ENCODE results near the gene CNST.
"Not testable (repeated sequence)": the region's sequence is repeated elsewhere in the genome, so short reads cannot be mapped to it uniquely, and the experiment has no call there.

CNST gene

DNA sequence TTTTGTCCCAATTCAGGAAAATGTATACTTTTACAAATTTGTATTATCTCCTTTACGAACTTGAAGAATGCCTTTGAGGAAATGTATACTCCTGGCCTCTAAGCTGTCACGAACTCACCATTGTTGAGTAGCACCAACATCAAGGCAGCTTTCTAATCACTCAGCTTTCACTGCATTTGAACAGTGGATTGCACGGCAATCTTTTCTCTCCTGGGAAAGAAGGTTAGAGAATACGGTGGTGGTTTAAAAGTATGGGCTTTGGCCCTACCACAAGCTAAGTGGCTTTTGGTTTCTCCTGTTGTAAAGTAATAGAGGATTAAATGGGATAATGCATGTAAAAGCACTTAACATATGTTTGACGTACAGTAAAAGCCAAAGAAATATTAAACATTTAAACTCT, 57.8 kb downstream of the CNST start:
- DNase-seq (ENCODE audit: low read depth): no peak

DNA sequence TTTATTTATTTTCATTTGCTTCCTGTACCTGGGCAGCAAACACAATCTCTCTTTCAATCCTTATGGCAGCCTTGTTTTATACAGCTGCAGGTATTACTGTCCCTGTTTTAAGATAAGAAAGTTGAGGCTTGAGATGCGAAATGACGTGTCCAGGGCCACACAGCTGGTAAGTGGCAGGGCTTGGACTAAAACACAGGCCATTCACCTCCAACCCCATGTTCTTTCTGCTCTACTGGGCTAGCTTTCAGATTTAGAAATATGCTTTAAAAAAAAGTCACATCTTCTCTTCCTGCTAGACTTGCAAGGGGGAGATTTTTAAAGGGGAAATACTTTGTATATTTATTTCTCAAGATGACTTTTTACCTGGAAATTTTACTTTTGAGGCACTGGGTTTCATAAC, 62.8 kb downstream of the CNST start:
- no peak for DNase-seq (ENCODE audit: low read depth)

DNA sequence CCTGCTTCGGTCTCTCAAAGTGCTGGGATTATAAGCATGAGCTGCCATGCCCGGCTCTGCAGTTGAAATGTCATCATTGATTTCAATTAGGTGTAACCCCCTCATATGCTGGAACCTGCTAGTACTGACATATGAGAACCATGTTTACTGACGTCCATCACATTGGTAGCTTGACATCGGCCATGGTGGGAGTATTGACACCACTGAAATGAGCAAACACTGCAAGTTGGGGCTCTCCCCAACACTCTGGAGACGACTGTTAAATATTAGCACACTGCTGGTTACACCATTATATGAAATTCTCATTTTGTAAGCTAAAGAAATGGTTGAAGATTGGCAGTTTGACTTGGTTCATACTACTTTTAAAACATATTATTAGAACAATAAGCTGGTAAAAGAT, 63.7 kb downstream of the CNST start:
- DNase-seq (ENCODE audit: low read depth): no peak

DNA sequence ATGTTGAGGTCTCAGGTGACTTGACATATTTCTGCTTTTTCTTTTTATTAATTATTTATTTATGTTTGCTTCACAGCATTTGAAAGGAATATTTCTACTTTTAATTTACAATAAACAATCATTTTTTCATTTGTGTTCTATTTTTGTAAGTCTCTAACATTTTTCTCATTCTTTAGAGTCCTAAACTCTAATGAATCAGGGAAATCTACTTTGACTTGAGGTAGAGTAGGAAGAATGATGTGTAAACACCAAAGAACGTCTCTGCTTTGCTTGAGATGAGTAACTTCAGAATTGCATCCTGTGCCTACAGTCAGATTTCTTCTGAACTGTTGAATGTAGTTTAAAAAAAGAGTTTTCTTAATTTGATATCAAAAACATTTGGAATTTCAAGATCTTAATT, 65.2 kb downstream of the CNST start:
- DNase-seq (ENCODE audit: low read depth): no peak

DNA sequence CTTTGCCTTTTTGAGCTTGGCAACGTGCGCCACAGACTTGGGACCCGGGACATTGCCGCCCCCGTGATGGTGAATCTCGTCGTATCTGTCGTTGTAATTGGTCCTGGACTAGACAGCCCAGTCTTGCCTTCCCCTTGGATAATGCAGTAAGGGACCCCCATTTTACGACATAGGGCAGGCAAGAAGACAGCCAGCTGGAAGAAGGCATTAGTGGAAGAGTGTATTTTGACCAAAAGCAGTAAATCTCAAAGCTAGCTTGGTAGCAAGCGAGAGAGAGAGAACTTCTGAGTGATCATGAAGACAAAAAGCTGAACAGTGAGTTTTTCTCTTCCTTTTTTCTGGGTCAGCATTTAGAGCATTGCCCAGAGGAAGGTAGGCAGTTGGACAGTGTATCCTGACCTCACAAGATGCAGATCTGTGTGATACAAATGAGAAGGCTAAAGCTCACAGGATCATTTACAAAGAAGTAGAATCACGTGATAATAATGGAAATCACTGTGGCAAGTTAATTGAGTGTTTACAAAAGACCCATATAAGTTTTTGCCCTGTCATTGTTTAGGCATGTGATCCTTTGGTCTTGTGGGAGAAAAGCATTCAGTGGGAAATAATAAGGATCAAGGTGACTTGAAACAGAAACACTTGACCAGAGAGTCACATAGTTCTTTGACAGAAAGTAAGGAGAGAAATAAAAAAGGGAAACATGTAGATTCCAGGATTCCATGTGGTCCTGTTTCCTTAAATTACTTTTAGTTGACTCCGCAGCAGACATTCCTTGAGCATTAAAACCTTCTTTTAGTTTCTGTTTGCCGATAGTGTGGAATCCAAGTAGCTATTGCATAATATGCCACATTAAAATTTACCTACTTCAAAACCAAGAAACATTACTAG, 66.3 kb downstream of the CNST start:
- peak; percentile 28 for DNase-seq (ENCODE audit: low read depth)

DNA sequence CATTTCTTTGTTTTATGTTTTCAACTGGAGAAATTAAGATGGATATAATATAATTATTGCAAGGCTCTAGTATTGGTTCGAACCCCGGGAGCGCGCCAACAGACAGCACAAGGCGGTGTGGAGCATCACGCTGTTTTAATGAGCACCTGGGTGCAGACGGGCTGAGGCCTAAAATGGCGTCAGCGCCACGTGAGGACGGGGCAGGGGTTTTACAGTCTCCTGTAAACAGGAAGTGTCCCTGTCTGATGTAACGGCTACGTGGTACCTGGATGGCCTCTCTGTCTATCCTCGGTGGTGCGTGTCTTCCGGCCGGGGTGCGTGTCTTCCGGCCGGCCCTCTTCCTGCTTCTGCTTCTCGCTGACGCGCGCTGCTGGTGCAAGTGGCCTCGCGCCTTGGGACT, 68.4 kb downstream of the CNST start:
- DNase-seq (ENCODE audit: low read depth): not testable (repeated sequence)

DNA sequence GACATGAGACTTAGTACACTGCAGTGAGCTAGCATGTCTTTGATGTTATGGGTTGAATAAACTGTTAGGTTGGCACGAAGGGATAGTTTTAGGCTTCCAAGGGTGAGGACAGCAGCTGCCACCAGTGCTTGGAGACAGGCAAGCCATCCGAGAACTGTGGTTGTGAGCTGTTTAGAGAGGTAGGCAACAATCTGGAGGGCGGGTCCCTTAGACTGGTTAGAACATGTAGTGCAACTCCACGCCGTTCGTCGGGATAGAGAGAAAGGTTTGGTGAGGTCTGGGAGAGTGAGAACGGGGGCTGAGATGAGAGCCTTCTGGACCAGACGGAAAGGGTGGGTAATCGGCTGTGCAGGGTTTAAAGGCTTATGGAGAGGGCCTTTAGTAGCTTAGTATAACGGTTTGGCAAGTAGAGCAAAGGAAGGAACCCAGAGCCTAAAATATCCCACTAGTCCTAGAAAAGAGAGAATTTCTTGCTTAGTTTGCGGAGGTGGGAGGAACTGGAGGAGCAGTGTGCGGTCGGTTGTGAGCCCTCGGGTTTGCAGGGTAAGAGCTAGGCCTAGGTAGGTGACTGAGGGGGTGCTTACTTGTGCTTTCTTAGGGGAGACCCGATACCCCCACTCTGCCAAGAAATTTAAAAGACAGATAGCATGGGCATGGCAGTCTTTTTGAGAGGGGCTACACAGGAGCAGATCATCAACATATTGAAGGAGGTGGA, 72.8 kb downstream of the CNST start:
- DNase-seq (ENCODE audit: low read depth): no peak

DNA sequence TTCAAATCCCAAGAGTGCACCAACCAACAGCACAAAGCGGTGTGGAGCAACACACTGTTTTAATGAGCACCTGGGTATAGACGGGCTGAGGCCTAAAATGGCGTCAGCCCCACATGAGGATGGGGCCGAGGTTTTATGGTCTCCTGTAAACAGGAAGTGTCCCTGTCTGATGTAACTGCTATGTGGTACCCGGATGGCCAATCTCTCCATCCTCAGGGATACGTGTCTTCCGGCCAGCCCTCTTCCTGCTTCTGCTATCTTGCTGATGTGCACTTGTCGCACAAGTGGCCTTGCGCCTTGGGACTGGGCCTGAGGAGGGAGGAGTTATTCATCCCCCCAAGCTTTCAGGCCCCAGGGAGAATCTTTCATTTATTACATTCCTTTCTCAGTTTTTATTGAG, 73.5 kb downstream of the CNST start:
- no peak for DNase-seq (ENCODE audit: low read depth)

DNA sequence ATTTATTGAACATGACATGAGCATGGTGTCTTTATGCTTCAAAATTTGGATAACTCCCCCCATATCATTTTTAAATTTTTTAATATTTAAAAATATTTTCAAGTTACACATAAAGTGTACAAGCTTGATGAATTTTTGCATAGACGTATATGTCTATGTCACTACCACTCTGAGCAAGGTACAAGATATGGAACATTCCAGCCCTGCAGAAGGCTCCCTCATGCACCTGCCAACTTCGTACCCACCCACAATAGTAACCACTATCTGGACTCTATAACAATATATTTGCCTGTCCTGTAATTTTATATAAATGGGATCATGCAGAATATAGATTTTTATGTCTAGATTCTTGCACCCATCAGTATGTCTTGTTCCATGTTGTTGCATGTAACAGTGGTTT, 74.5 kb downstream of the CNST start:
- no peak for DNase-seq (ENCODE audit: low read depth)

DNA sequence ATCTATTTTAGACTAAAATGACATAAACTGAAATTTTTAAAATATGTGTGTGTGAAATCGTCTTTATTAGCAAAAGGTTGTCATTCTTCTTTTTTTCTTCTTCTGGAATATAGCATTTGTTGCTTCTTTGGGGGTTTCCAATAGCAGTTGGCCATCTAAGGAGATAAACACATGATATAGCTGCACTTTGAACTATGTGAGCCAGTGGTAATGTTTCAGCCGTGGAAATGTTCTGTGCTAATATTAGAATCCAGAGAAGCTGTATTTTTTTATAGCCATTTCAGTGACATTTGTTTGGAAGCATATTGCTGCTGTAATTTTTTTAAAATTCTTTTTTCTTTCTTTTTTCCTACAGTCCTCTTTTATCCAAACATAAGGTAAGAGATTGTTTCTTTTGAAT, 75.1 kb downstream of the CNST start:
- no peak for DNase-seq (ENCODE audit: low read depth)

DNA sequence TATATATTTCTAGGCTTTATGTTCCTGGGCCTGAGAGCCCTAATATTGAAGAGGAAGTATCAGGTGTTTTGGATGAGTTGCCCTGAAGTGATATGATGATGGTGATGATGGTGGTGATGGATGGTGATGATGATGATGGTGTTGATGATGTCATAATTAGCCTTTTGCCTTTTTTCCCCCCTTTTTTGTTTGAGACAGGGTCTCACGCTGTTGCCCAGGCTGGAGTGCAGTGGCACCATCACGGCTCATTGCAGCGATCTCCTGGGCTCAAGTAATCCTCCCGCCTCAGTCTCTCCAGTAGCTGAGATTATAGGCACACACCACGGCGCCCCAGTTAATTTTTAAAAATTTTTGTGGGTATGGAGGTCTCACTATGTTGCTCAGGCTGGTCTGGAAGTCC, 76.5 kb downstream of the CNST start:
- no peak for DNase-seq (ENCODE audit: low read depth)

DNA sequence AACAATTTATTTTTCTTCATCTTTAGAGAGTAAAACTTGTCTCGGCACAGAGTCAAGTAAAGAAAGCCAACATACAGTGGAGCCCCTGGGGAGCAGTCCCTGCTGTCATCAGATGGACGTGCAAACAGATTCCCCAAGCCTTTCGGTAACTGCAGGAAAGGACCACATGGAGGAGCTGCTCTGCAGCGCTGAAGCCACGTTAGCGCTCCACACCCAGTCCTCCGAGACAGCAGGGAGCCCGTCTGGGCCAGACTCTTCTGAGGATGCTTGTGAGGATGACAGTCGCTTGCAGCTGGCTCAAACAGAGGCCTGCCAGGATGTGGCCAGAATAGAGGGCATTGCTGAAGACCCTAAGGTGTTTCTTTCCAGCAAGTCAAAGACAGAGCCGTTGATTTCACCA, 80.9 kb downstream of the CNST start:
- DNase-seq (ENCODE audit: low read depth): peak; percentile 63

DNA sequence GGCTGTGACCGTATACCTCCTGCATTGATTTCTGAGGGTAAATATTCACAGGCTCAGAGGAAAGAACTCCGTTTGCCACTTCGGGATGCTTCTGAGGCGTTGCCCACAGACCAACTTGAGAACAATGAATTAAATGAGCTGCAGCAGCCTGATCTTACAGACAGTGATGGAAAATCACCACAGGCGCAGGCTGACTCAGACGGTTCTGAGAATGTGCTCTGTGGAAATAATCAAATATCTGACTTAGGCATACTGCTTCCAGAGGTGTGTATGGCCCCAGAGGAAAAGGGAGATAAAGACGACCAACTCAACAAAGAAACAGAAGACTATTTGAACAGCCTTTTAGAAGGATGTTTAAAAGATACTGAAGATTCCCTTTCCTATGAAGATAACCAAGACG, 81.3 kb downstream of the CNST start:
- DNase-seq (ENCODE audit: low read depth): peak; percentile 29

DNA sequence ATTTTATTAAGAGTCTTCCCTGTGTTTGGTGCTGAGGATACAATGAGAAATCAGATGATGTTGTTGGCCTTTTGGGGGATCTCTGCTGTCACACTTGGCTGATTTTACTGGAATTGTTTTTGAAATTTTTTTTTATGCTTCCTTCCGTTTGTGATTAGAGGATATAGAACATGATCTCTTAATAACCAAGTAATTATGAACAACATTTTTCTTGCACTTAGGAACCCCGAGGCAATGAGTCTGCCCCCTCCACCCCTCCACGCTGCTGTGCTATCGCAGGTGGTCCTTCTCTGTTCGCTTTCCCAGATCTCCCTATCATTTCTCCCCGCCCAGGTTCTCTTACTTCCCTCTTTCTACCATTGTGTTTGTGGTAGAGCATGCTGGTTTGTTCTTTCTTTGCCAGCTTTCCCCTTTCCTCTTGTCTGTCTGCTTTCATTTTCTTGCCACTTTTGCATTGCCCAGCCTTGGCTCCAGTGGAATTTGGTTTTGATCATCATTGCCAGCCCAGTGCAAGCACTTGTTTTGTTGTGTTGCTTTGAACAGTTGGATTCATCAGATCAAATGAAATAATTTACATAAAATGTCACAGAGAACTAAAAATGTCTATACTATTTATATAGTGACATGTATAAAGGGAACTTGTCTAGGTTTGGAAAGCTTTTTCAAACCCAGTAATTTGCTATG, 84.9 kb downstream of the CNST start:
- DNase-seq (ENCODE audit: low read depth): no peak

DNA sequence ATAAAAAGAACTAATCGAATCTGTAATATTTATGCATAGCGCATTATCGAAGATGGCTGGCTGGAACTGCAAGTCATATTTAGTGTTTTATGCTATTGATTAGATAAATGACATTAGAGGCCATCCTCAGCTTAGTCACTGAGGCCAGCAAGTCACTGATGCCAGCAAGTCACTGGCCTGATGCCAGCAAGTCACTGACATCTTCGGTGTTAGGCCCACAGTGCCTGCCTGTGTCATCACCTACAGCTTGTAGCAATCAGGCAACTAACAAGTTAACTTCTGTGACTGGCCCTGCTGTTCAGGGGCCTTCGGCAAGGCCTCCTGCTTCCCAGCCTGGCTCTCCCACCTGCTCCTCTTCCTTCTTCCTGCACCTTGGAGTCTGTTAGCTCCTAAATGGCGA, 92.3 kb downstream of the CNST start:
- DNase-seq (ENCODE audit: low read depth): no peak

DNA sequence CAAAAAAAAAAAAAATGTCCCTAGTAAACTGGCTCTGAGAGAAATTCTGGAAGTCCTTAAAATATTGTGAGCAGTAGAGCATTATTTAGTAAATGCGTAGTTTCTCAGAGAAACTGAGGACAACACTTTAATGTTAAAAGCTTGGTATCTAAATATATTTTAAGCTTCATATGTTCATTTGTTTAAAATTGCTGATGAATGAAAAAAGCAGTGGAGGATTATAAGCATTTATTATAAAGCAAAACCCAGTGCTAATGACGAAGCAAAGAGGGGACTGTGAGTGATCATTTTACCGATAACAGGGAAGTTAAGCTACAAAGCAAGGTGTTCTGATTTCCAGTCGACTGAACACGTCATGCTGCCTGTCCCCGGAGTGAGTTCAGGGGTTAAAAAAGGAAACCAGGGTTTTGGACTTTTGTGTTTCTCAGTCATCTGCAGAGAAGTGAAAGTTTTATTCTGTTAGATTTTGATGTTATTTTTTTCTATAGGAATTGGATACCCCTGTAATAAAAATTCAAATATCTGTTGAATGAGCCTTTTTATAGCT, 93.4 kb downstream of the CNST start:
- DNase-seq (ENCODE audit: low read depth): no peak

DNA sequence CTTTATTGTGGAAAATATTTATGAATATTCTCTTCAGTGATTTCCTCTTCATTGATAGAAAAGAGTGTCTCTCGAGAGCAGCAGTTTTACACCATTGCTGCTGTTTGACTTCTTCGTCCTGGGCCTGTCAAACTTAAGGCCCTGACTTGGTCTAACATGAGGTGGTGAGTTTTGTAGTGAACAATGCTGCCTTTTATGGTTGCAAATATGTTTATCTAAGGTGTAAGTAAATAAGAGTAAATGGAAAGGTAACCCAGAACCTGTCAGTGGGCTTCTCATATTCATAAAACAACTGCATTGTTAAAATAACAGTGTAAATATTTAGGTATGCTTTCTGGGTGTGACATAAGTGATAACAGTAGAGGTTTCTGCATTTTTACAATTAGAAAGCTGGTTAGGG, 95.2 kb downstream of the CNST start:
- no peak for DNase-seq (ENCODE audit: low read depth)

DNA sequence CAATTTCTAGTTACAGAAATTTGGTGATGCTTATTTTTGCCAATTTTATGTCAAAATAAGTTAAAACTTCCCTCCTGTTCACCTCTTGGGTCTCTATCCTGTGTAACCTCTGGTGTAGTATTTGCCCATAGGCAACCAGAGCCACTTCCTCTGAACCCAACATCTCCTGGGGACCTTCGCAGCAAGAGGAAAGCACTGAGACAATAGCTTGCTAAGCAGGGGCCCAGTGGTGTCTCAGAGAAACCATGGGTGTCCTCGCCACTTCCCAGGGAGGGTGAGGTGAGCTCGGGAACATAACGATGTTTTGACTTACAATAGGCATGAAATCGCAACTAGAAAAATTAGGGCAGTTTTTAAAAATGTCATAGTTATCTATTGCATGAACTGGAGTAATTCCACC, 101.5 kb downstream of the CNST start:
- DNase-seq (ENCODE audit: low read depth): no peak

DNA sequence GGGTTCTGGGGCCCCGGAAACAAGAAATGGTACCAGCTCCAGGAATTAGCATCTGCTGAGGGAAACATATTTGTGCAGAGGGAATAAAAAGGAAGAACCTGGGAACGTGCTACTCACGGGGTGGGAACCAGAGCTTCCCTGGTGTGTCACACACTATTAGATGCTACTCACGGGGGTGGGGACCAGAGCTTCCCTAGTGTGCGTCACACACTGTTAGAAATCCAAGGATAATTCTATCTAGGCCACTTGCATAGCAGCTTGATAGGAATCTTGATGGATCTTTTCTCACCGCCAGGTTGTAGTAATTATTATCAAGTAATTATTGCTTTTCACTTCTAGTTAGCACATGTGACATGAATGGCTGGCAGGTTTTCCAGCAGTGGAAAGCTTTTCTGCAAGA, 103.4 kb downstream of the CNST start:
- no peak for DNase-seq (ENCODE audit: low read depth)

DNA sequence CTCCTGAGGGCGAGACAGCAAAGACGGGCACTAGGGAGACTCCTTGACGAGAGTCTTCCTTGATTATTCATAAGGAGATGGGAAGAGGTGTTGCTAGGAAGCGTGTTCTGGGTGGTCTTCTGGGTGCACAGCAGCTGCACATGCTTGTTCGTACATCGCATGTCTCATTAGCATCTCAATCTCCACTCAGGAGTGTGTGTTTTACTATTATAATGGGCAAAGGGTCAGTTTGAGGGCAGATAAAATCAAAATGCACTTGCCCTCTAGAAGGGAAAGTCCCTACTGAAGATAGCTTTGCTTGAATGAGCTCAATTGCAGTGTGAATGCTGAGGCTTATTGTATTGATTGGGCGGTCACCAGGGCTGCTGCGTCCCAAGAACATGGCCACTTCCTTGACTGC, 107.8 kb downstream of the CNST start:
- no peak for DNase-seq (ENCODE audit: low read depth)

DNA sequence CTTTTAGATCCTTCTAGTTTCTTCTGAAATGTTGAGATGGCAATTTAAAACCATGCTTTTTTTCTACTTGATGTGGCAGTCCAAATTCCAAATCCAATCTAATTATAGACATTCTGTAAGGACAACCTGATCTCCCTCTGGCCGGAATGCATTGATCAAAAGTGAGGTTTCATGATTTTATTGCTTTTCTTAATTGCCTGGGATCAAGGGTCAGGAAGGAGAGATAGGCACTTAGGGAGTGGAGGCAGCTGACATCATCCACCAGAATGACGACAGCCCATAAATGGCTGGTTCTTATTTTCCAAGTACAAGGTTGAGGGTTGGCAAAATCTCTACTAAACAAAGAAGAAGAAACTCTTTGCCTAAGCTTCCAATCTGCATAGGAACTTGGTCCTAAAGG, 111.6 kb downstream of the CNST start:
- no peak for DNase-seq (ENCODE audit: low read depth)

DNA sequence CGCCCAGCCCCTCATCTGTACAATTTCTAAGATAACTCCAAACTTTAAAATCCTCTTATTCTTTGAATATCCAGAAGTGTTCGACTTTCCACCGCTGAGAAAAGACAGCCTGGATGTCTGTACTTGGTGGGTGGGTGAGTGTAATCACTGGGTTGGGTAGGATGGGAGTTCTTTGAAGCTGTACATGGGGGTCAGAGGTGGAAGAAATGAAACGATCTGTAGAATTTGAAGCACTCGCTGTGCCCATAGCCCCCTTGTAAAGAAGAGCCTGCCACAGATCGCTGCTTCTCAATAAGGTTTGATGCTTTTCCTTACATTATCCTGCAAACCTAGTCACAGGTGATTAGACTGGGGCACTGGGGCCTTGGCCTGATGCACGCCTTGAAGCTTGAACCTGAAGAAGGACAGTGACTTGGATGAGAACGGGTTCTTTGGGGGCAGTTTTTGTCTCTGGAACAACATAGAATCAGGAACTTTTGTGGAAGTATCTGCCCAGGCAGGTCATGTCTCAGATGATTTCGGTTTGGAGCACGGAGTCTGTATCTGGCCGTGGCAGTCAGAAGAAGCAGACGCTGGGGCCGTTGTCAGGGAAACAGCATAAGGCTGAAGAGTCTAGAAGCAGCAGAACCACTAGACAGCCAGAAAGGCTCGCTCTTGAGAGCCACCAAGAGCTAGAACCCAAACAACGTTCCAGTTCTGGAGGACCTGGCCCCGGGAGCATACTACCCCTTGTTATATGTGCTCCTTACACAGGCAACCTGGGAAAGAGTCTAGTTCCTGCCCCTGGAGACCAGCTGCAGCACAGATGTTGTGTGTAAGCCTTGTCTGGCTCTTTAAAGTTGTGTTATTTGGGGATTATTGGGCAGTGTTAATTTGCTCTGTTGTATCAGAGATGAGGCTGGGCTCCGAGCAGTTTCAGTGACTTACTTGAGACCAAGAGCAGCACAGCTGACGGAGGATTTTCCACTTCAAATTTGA, 112.8 kb downstream of the CNST start:
- DNase-seq (ENCODE audit: low read depth): no peak
